Inflammatory macrophage treated with lipopolysaccharide for 4 hours (primary cell): Measurements from ENCODE around the gene CYB5R3.
"Not testable (repeated sequence)": the region's sequence is repeated elsewhere in the genome, so short reads cannot be mapped to it uniquely, and the experiment has no call there.

Experiments
- DNase-seq: peaks from one replicate; pipeline ENCODE4 v3.0.0-alpha.2; 2020

The CYB5R3 gene

DNA sequence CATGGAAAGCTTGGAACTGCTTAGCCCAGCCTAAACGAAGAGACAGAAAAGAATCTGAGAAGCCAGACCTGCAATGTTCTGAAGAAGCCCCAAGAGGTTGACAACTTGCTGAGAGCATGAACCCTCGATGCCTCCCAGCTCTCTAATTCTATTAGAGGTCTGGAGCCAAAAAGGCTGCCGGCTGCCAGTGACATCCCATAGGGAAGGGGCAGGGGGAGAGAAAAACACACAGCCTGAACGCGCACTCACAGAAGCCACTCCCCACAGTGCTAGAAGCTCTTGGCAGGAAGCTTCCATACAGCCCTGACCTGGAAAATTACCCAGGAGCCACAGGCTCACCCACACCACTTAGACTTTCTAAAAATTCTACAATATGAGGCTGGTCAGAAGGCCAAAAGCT is 52.9 kb downstream of the CYB5R3 start:
- DNase-seq, result no peak

DNA sequence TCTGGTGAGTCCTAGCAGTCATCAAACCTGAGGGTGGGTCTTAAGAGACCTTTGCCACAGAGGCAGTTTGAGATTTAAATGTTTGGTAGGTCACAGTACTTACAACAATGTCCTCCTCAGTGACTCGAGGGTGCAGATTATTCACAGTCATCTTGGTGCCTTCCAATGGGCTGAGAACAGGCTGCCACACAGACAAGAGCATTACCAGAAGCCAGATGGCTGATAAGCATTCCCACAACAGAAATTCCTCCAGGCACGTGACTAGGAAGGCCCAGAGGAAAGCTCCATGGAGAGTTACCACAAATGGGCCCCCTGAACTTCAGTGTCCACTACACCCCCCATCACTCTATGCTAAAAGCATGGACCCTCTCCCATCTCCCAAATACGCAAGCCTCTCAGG is 53.8 kb downstream of the CYB5R3 start:
- no peak for DNase-seq

DNA sequence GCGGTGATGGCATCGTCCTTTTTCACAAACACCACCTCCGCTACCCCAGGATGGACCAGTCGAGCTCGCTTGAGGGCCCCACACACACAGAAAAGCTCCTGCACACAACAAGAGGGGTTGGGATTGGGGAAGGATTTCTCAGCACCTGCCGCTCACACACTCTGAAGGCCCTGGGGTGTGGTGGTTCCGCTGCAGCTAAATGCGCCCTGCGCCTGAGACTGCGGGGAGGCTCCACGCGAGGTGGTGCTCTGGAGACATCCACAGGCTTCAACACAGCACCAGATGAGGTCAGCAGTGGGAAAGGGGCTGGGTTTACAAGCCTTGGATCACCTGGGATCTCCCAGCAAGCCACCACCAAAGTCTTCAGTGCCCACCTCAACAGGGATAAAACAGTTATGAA is 57.2 kb downstream of the CYB5R3 start:
- no peak for DNase-seq

DNA sequence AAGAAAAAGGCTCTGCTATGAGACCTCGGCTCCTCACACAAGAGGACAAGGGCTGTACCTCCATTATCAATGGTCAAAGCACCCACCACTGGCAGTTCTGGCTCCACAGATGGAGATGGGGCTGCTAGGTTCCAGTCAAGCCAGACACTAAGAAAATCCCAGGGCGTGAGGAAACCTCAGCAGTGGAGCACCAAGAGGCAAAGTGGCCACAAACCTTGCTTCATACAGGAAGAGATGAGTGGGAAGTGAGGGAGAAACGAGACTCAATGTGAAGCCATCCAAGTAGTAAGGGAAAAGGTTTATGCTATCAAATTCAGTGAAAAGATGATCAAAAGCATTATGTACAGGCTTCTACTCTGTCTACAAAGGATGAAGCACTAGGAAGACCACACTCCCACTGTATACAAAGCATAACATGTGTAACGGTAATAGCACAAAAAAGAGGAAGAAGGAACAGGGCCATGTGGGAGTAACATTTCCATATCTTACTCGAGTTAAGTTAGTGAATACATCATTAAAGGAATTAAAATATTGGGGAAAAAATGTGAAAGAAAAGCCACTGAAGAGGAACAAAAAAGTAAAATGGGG is 61.5 kb downstream of the CYB5R3 start:
- peak; percentile 86 for DNase-seq

DNA sequence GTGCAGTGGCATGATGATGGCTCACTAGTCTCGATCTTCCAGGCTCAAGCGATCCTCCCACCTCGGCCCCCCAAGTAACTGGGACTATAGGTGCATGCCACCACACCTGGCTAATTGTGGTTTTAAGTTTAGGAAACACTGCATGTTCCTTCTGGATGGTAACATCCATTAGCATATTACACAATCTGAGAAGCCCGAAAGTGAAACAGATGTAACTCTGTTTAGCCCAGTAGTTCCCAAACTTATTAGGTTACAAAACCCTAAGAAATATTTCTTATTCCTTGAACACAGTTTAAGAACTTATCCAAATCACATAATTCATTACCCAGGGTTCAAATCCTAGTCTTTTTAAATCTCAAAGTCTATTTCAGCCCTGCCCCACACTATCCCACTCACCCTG is 62.8 kb downstream of the CYB5R3 start:
- peak; percentile 74 for DNase-seq

DNA sequence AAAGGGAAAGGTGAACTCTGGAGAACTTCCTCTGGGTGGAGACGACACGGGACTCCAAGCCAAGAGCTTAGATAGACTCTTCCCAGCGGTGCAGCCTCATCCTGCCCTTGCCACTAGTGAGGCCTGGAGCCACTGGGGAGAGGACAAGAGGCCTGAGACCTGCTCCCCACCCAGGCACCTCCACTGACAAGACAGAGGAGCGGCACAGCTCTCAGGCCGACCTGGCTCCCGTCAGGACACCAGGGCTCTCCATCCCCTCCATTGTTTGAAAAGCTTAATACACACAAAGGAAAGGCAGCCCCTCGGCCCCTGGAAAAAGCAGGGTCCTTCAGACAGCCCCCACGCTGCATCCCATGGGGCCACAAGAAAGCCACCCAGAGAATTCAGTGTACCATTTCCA is 64.1 kb downstream of the CYB5R3 start:
- no peak for DNase-seq

DNA sequence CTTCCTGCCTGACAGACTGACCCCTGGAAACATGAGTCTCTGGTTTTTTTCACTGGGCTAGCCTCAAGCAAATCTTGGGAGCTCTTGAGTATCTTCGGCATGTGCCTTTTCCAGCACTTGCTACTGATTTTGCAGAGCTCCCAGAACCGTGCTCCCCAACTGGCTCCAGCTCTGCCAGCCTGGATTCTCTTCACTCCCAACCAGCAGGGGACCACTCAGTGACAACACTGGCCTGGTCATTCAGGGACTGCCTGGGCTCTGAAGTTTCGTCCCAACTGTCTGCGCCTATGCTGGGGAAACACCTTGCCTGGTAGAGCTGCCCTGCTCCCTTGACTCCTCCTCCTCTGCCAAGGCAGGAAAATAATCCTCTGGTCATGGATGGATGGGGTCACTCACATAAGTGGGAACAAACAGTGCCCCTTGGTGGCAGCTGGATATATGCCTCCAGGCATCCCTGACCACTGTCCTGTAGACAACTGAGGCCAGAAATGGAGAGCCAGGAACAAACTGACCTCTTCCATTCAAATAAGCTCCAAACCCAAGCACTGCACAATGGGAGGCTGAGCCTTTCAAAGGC is 64.7 kb downstream of the CYB5R3 start:
- no peak for DNase-seq

DNA sequence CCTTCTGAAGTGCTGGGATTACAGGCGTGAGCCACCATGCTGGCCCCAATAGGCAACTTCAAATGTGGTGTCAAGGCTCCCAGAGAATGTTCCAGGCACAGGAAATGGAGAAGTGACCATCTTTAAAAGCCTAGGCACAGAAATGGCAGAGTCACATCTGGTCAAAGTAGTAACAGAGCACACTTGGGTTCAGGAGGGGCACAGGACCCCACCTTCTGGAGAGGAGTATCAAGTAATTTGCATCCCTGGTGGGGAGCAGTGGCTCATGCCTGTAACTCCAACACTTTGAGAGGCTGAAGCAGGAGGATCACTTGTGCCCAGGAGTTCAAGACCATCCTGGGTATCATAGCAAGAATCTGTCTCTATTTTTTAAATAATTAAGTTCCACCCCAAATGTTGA is 66.2 kb downstream of the CYB5R3 start:
- no peak for DNase-seq

DNA sequence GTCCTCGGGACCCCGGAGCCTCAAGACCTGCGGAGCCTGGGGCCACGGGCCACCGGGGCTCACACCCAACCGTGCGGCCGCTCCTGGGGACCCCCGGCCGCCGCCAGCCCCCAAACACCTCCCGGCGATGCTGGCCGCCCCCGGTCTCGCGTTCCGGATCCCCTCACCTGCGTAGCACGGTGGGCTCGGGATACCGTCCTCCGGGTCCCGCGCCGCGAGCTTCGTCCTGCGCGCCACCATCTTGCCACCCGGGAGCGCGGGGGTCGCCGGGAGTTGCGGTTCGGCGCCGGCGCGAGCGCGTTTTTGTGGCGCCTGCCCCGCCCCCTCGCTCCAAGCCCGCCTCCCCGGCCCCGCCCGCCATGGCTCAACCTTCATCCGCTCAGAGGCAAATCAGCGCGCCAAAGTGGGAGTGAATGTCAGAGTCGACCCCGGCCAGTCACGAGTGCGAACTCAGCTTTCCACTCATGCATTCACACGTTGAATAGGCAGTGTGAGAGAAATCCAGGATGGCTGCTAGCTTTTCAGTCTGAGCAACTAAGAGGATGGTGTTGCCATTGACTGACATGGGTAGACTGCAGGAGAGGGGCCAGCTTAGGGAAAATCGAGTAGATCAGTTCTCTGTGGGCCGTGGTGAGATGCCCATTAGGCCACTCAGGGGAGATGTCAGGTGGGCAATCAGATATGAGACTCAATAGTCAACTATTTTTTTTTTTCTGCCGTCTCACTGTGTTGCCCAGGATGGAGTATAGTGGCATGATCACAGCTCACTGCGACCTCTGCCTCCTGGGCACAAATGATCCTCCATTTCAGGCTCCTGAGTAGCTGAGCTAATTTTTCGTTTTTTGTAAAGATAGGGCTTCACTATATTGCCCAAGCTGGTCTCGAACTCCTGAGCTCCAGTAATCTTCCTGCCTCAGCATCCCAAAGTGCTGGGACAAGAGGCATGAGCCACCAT is 67.2 kb downstream of the CYB5R3 start:
- DNase-seq, result peak; percentile 63

DNA sequence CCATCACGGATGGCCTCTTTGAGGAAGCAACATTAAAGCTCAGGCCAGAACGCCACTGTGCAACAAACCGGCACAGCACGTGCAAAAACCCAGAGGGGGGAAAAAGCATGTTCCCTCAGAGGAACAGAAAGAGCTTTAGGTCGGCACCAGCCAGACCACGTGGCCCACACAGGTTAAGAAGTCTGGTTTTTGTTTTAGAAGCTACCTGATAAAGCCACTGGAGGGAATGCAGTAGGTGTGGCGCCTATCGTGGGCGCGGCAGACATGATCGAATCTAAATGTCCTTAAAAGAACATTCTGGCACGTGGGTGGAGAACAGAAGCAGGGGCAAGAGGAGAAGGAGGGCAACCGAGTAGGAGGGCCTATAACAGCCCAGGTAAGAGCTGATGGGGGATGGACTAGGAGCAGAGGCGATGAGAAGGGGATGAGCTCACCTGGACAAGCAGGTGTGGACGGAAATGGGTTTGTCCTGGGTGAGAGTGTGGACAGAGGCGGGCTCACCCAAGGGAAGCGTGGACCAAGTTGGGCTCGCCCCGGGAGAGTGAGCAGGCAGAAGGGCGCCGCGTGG is 67.9 kb downstream of the CYB5R3 start:
- DNase-seq, result not testable (repeated sequence)

DNA sequence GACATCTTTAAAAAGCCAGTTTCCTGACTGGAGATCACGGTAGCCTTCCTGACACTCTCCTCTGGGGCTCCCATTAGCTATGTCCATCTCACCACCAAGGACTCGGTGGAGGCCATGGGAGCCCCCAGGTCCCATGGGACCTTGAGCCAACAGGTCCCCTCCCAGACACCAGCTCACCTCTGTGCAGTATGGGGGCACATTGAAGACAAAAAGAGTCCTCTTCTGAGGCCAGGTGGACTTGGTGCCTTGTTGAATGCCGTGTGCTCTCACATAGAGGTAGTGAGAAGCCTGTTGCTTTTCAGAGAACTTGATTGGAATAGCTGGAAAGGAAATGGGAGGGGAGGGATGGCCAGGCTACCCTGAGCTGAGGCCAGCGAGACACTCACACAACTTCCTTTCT is 69.2 kb downstream of the CYB5R3 start:
- DNase-seq, result not testable (repeated sequence)

DNA sequence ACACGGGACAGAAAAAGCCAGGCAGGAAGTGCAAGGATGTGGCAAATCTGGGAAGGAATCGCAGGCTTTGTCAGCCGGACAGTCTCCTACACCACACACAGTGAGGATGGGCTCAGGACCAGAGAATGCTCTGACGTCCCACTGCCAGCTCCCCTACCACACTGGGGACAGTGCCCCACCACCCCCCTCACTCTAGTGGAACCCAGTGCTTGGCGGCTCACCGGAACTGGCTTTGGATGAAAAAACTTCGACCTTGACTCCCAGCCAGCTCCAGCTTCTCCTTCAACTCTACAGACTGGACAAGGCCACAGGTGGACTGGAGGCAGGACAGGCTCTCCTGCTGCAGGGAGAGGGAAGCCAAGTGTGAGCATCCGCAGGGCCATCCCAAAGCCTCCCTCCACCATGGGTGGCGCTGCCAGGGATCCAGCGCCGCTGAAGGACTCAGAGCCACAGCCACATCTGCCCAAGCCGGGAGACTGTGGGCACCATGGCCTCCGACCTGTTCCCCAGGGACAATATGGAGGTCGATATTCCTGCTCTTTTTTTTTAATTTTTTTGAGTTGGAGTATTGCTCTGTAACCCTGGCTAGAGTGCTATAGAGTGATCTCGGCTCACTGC is 71.5 kb downstream of the CYB5R3 start:
- no peak for DNase-seq

DNA sequence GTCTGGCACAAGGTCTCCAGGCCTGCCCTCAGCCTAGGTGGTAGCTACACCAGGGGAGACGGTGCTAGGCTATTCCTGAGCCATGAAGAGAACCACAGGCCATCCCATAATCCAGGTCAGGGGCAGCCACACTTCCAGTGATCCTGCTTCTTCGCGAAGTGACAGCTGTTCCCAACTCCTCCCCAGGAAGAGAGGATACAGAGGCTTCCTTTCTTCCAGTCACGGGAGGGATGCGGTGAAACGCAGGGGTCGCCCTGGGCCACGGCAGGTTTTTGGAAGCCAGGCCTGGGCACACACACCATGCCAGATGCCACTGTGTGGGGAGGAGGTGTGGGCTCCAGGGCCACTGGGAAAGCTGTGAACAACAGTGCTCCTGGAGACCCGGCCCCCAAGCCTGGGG is 72.1 kb downstream of the CYB5R3 start:
- not testable (repeated sequence) for DNase-seq

DNA sequence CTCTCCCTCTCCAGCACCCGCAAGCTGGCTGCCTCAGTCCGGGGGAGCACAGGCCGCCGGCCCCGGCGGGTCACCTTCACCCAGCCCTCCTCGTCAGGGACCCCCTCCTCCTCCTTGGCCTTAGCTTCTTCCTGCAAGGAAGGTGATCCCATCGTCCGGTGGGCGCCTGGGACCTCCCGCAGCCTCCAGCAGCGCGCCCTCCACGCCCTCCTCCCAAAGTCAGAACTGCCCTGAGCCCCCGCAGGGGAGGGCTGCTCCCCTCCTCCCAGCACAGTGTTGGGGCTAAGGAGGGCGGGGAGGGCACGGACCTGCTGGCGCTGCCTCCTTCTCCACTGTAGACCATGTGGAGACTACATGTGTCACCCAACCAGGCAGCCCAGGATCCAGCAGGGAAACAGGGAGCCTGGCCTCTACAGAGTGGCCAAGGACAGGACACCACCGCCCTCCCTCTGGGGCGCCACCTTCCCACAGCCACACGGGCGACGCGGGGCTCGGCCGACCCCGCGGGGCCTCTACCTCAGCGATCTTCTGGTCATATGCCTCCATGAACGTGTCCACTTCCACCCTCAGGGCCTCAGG is 73.1 kb downstream of the CYB5R3 start:
- not testable (repeated sequence) for DNase-seq

DNA sequence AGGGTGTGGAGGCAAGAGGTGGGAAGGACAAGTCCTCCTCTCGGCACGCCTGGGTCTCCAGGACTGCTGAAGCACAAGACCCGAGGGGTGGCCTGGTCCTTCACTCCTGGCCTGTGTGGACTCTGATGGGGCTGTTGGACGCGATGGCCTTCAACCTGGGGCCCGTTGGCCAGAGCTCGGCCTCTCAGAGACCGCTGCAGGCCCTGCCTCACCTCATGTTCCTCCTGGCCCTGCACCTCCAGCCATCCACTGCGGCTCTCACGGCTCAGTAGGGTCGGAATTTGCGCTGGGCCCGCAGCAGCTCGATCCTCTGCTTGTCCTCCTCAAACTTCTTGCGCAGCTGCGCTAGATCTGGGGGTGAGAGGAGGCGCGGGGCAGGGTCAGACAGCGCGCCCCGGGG is 74.7 kb downstream of the CYB5R3 start:
- not testable (repeated sequence) for DNase-seq

DNA sequence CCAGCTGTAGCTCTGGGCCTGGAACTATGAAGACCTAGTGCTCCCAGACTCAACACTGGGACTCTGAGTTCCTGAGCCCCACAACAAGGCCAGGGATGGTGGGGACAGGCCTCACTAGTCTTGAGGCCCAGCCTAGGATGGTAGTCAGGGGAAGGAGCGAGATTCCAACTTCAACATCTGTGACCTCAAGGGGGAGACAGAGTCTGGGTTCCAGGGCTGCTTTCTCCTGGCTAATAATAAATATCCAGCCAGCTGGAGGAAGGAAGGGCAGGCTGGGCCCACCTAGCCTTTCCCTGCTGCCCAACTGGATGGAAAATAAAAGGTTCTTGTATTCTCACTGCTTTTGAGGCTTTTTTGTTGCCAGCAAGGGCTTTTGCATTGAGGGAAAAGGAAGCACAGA is 75.1 kb downstream of the CYB5R3 start:
- not testable (repeated sequence) for DNase-seq

DNA sequence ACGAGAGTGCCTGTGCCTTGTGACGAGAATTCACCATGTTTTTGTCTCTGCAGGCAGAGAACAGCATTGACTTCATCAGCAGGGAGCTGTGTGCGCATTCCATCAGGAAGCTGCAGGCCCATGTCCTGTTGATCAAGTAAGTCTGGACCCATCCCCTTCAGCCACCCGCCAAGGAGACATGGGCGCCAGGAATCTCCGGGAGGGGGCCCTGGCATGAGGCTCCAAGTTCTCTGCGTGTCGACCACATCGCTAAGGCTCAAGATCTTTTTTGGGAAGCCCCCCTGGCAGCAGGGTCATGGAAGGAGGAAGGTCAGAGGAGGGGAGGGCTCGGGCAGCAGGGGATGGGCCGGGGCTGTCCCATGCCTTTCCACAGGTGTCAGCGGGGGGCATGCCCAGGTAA is 78.1 kb downstream of the CYB5R3 start:
- DNase-seq, result not testable (repeated sequence)

DNA sequence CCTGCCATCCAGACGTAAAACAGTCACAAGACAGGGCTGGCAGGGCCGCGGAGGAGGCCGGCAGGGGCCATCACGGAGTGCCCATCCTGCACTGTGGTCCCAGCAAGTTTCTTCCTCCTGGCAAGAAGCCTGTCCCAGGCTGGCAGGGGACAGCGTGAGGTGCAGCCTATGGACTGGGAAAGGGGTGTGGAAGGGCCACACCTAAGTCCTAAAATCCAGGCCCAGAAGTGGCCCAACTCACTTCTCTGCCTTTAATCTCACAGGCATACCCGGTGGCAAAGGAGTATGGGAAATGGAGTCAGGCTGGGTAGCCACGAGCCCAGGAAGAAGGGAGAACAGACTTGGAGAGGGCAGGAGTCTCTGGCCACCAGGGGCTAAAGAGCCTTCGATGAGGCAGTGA is 78.6 kb downstream of the CYB5R3 start:
- DNase-seq, result not testable (repeated sequence)

DNA sequence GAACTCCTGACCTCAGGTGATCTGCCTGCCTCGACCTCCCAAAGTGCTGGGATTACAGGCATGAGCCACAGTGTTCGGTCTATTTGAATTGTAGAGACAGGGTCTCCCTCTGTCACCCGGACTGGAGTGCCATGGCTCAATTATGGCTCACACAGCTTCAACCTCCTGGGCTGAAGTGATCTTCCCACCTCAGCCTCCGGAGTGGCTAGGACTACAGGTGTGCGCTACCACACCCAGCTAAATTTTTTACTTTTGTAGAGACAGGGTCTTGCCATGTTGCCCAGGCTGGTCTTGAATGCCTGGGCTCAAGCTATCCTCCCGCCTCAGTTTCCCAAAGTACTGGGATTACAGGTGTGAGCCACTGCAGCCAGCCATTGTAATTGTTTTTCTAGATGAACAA is 81.2 kb downstream of the CYB5R3 start:
- not testable (repeated sequence) for DNase-seq
